Activated naive CD4-positive, alpha-beta T cell treated with anti-CD3 and anti-CD28 coated beads, Interleukin-2, amount 50 U/mL, for 24 hours (primary cell): ENCODE data around the gene DYNC1I1.

Experiments used
- H3K27ac Mint-ChIP-seq: one replicate; pipeline ENCODE4 v1.8.0; 2021; ENCODE audit warnings: mild to moderate bottlenecking, mixed read lengths
- H3K27me3 Mint-ChIP-seq: one replicate; pipeline ENCODE4 v1.8.0; 2021; ENCODE audit warnings: mixed read lengths
- H3K36me3 Mint-ChIP-seq: one replicate; pipeline ENCODE4 v1.8.0; 2021; ENCODE audit warnings: mixed read lengths
- H3K4me1 Mint-ChIP-seq: one replicate; pipeline ENCODE4 v1.8.0; 2021; ENCODE audit warnings: mixed read lengths
- H3K4me3 Mint-ChIP-seq: one replicate; pipeline ENCODE4 v1.8.0; 2021; ENCODE audit warnings: mild to moderate bottlenecking, mixed read lengths
- H3K9me3 Mint-ChIP-seq: one replicate; pipeline ENCODE4 v1.8.0; 2021; ENCODE audit warnings: mixed read lengths

DYNC1I1 gene

GRCh38 chr7:96114190-96114589 lies 341.8 kb downstream of the DYNC1I1 start:
- no peaks in the 10 kb centered on the region for H3K4me1 Mint-ChIP-seq
- no peak overlapping the region for H3K4me3 Mint-ChIP-seq
- H3K27me3 Mint-ChIP-seq: peaks cover 16% of the 10 kb centered on the region
- no peak overlapping the region for H3K27ac Mint-ChIP-seq
- no peaks in the 10 kb centered on the region for H3K36me3 Mint-ChIP-seq
- H3K9me3 Mint-ChIP-seq: peaks cover 15% of the 10 kb centered on the region

GRCh38 chr7:96116173-96116572 lies 343.8 kb downstream of the DYNC1I1 start:
- Mint-ChIP-seq H3K4me1 (no peaks in the 10 kb centered on the region), H3K9me3 (peaks cover 13% of the 10 kb centered on the region), H3K36me3 (peaks cover 2% of the 10 kb centered on the region), H3K4me3 (no peak overlapping the region), H3K27ac (no peak overlapping the region), H3K27me3 (peaks cover 10% of the 10 kb centered on the region)

GRCh38 chr7:96118449-96119001 lies 346.2 kb downstream of the DYNC1I1 start:
- no peak overlapping the region for H3K27ac Mint-ChIP-seq
- H3K9me3 Mint-ChIP-seq: no peaks in the 10 kb centered on the region

GRCh38 chr7:96120445-96121225 lies 348.3 kb downstream of the DYNC1I1 start:
- Mint-ChIP-seq H3K27ac (no peak overlapping the region), H3K27me3 (no peaks in the 10 kb centered on the region), H3K4me3 (no peak overlapping the region), H3K9me3 (no peaks in the 10 kb centered on the region), H3K36me3 (peaks cover 7% of the 10 kb centered on the region), H3K4me1 (no peaks in the 10 kb centered on the region)

More at GRCh38 chr7:96118449-96119001, 346.2 kb downstream of the DYNC1I1 start:
- no peaks in the 10 kb centered on the region for H3K27me3 Mint-ChIP-seq
- no peak overlapping the region for H3K4me3 Mint-ChIP-seq
- no peaks in the 10 kb centered on the region for H3K4me1 Mint-ChIP-seq
- H3K36me3 Mint-ChIP-seq: peaks cover 5% of the 10 kb centered on the region

GRCh38 chr7:96121752-96122151 lies 349.4 kb downstream of the DYNC1I1 start:
- Mint-ChIP-seq H3K9me3 (no peaks in the 10 kb centered on the region), H3K27me3 (no peaks in the 10 kb centered on the region), H3K36me3 (peaks cover 7% of the 10 kb centered on the region), H3K4me1 (no peaks in the 10 kb centered on the region), H3K27ac (no peak overlapping the region), H3K4me3 (no peak overlapping the region)

GRCh38 chr7:96122746-96123145 lies 350.4 kb downstream of the DYNC1I1 start:
- no peak overlapping the region for H3K4me3 Mint-ChIP-seq
- peaks cover 9% of the 10 kb centered on the region for H3K36me3 Mint-ChIP-seq
- H3K9me3 Mint-ChIP-seq: no peaks in the 10 kb centered on the region
- no peaks in the 10 kb centered on the region for H3K4me1 Mint-ChIP-seq
- no peaks in the 10 kb centered on the region for H3K27me3 Mint-ChIP-seq
- no peak overlapping the region for H3K27ac Mint-ChIP-seq

- Mint-ChIP-seq H3K9me3 (no peaks in the 10 kb centered on the region), H3K27me3 (no peaks in the 10 kb centered on the region), H3K36me3 (peaks cover 11% of the 10 kb centered on the region), H3K4me1 (no peaks in the 10 kb centered on the region), H3K4me3 (no peak overlapping the region), H3K27ac (no peak overlapping the region)
These were observed 354.0 kb downstream of the DYNC1I1 start for GRCh38 chr7:96126382-96126781.

- no peaks in the 10 kb centered on the region for H3K4me1 Mint-ChIP-seq
- H3K27ac Mint-ChIP-seq: no peak overlapping the region
- H3K27me3 Mint-ChIP-seq: no peaks in the 10 kb centered on the region
- H3K9me3 Mint-ChIP-seq: no peaks in the 10 kb centered on the region
- no peak overlapping the region for H3K4me3 Mint-ChIP-seq
- peaks cover 11% of the 10 kb centered on the region for H3K36me3 Mint-ChIP-seq
These were observed 355.4 kb downstream of the DYNC1I1 start for GRCh38 chr7:96127746-96128145.

- Mint-ChIP-seq H3K4me3 (no peak overlapping the region), H3K27ac (no peak overlapping the region), H3K4me1 (no peaks in the 10 kb centered on the region), H3K27me3 (no peaks in the 10 kb centered on the region), H3K36me3 (peaks cover 19% of the 10 kb centered on the region), H3K9me3 (no peaks in the 10 kb centered on the region)
These were observed 359.2 kb downstream of the DYNC1I1 start for GRCh38 chr7:96131525-96131924.

- no peak overlapping the region for H3K4me3 Mint-ChIP-seq
- no peak overlapping the region for H3K27ac Mint-ChIP-seq
- no peaks in the 10 kb centered on the region for H3K4me1 Mint-ChIP-seq
- no peaks in the 10 kb centered on the region for H3K27me3 Mint-ChIP-seq
- H3K36me3 Mint-ChIP-seq: peaks cover 17% of the 10 kb centered on the region
- H3K9me3 Mint-ChIP-seq: no peaks in the 10 kb centered on the region
These were observed 362.9 kb downstream of the DYNC1I1 start for GRCh38 chr7:96135241-96135640.

GRCh38 chr7:96136600-96137239 lies 364.4 kb downstream of the DYNC1I1 start:
- Mint-ChIP-seq H3K9me3 (no peaks in the 10 kb centered on the region), H3K27me3 (no peaks in the 10 kb centered on the region), H3K36me3 (peaks cover 19% of the 10 kb centered on the region), H3K4me1 (no peaks in the 10 kb centered on the region), H3K27ac (no peak overlapping the region), H3K4me3 (no peak overlapping the region)

GRCh38 chr7:96143495-96144259 lies 371.3 kb downstream of the DYNC1I1 start:
- peaks cover 23% of the 10 kb centered on the region for H3K36me3 Mint-ChIP-seq
- H3K9me3 Mint-ChIP-seq: no peaks in the 10 kb centered on the region

GRCh38 chr7:96144260-96144526 lies 371.8 kb downstream of the DYNC1I1 start:
- Mint-ChIP-seq H3K27me3 (no peaks in the 10 kb centered on the region), H3K27ac (no peak overlapping the region), H3K9me3 (no peaks in the 10 kb centered on the region), H3K36me3 (peaks cover 25% of the 10 kb centered on the region), H3K4me3 (no peak overlapping the region), H3K4me1 (no peaks in the 10 kb centered on the region)

More at GRCh38 chr7:96143495-96144259, 371.3 kb downstream of the DYNC1I1 start:
- Mint-ChIP-seq H3K27me3 (no peaks in the 10 kb centered on the region), H3K4me1 (no peaks in the 10 kb centered on the region), H3K27ac (no peak overlapping the region), H3K4me3 (no peak overlapping the region)
